AG04450 (cell line): ENCODE results near the gene SUCLG2. TPM values are rescaled to one million over a fixed set of nuclear protein-coding genes. Genes with fewer than 3 reads are reported as not detected.

ENCODE experiments used
- CTCF ChIA-PET: fragments of 300-600, 350-600 bp; formaldehyde crosslinking; extraction: SDS; loops from one replicate; lab custom pipeline; 2022; ENCODE audit warnings: antibody characterized with exemption, inconsistent platforms; lab: Charles Lee
- POLR2A ChIA-PET: fragments of 350-600 bp; formaldehyde crosslinking; extraction: SDS; loops from one replicate; lab custom pipeline; 2021; ENCODE audit warnings: antibody characterized with exemption, inconsistent platforms; lab: Yijun Ruan, JAX
- DNase-seq: peaks from one replicate; pipeline ENCODE4 v3.0.0-alpha.2; 2011; ENCODE audit warnings: low read depth, low spot score
- H3K27ac ChIP-seq: one replicate; pipeline ENCODE4 v1.5.1; 2012; ENCODE audit warnings: low read depth, low read length, control low read depth
- H3K27me3 ChIP-seq: one replicate; pipeline ENCODE4 v1.6.0; 2012; ENCODE audit warnings: low read length; ENCODE audit not compliant: control insufficient read depth, insufficient read depth
- H3K4me3 ChIP-seq: 2 replicates; pipeline ENCODE4 v1.5.1; 2011; ENCODE audit warnings: mild to moderate bottlenecking, low read depth, low read length, control low read depth
- H3K9me3 ChIP-seq: 2 replicates; pipeline ENCODE4 v1.5.1; 2012; ENCODE audit warnings: low read length; ENCODE audit not compliant: control insufficient read depth, insufficient read depth
- CTCF ChIP-seq: IDR thresholded peaks from 2 replicates; pipeline ENCODE4 v1.5.1; 2011; ENCODE audit warnings: low read depth, low read length, control low read depth, inconsistent platforms
- polyA plus RNA-seq: library from polyadenylated mRNA; depleted of rRNA; stranded (reverse); fragments of >200 nt; gene quantifications from 2 replicates; pipeline ENCODE4 v1.2.3, GENCODE V29; 2011

SUCLG2 gene
- polyA plus RNA-seq, 1 experiment: 54.2 TPM

- ChIA-PET CTCF (interaction anchor here (0.8 to 1.5 kb wide), 5 partner anchors 14 to 265 kb away, joined by 3 to 4 read pairs (median 3); no protein-coding TSS in a partner anchor), POLR2A (interaction anchor here (0.6 to 2.7 kb wide), 3 partner anchors 12 to 1293 kb away, joined by 3 to 15 read pairs (median 4); no protein-coding TSS in a partner anchor)
- H3K27ac ChIP-seq: peak overlapping the region; percentile 93
- H3K9me3 ChIP-seq: no peaks in the 10 kb centered on the region
- no peak for TF ChIP-seq CTCF
- H3K4me3 ChIP-seq: no peak overlapping the region
- no peaks in the 10 kb centered on the region for H3K27me3 ChIP-seq
- peak; percentile 91 for DNase-seq
These were observed 7.0 kb downstream of the SUCLG2 start for GRCh38 chr3:67647390-67647878.

- H3K27me3 ChIP-seq: no peaks in the 10 kb centered on the region
- no peaks in the 10 kb centered on the region for H3K9me3 ChIP-seq
- DNase-seq: no peak
- peak overlapping the region; percentile 93 for H3K27ac ChIP-seq
- CTCF ChIA-PET: interaction anchor here (1.0 to 1.5 kb wide), 3 partner anchors 15 to 533 kb away, joined by 3 to 4 read pairs (median 3); no protein-coding TSS in a partner anchor
- POLR2A ChIA-PET: interaction anchor here (0.6 to 2.7 kb wide), 3 partner anchors 11 to 1292 kb away, joined by 3 to 15 read pairs (median 4); no protein-coding TSS in a partner anchor
- TF ChIP-seq CTCF: no peak
- H3K4me3 ChIP-seq: no peak overlapping the region
These were observed 7.7 kb downstream of the SUCLG2 start for GRCh38 chr3:67646586-67647234.

GRCh38 chr3:67644827-67645226 lies 9.6 kb downstream of the SUCLG2 start:
- TF ChIP-seq CTCF: no peak
- Histone ChIP-seq H3K4me3 (no peak overlapping the region), H3K27me3 (no peaks in the 10 kb centered on the region), H3K9me3 (no peaks in the 10 kb centered on the region), H3K27ac (no peak overlapping the region)
- CTCF ChIA-PET: no interaction called here
- no peak for DNase-seq
- POLR2A ChIA-PET: no interaction called here

- no peaks in the 10 kb centered on the region for H3K9me3 ChIP-seq
- no peak for TF ChIP-seq CTCF
- H3K4me3 ChIP-seq: no peak overlapping the region
- H3K27ac ChIP-seq: no peak overlapping the region
- ChIA-PET POLR2A (no interaction called here), CTCF (no interaction called here)
- no peak for DNase-seq
- no peaks in the 10 kb centered on the region for H3K27me3 ChIP-seq
These were observed 11.7 kb downstream of the SUCLG2 start for GRCh38 chr3:67642734-67643133.

- Histone ChIP-seq H3K27ac (no peak overlapping the region), H3K9me3 (no peaks in the 10 kb centered on the region), H3K4me3 (no peak overlapping the region), H3K27me3 (no peaks in the 10 kb centered on the region)
- TF ChIP-seq CTCF: no peak
- no peak for DNase-seq
- CTCF ChIA-PET: no interaction called here
- POLR2A ChIA-PET: no interaction called here
These were observed 12.2 kb downstream of the SUCLG2 start for GRCh38 chr3:67642190-67642589.
